Breast epithelium (tissue), 4 donors: ENCODE data around the gene SACM1L. TPM values are rescaled to one million over a fixed set of nuclear protein-coding genes. Genes with fewer than 3 reads are reported as not detected.
A peak's percentile ranks its signal among the peaks of the same experiment; 100 is the strongest.

Experiments used
- DNase-seq, 2 donors: peaks; one replicate each; pipeline ENCODE4 v3.0.0-alpha.2; 2019; ENCODE audit warnings: low spot score in 2 of 2
- H3K27ac ChIP-seq, 2 donors: fragments of 200-600 bp; sonication (generic) in 1 of 2; one replicate each; pipeline ENCODE4 v1.5.1; 2016 to 2019; ENCODE audit warnings: mild to moderate bottlenecking in 1 of 2
- H3K27me3 ChIP-seq, 2 donors: fragments of 200-600 bp; sonication (generic) in 1 of 2; one replicate each; pipeline versions ENCODE4 v1.5.1 to v1.6.0; 2017 to 2019; ENCODE audit warnings: control low read depth in 1 of 2, mild to moderate bottlenecking in 1 of 2
- H3K36me3 ChIP-seq: fragments of 200-600 bp; one replicate; pipeline ENCODE4 v1.5.1; 2019
- H3K4me1 ChIP-seq, 2 donors: fragments of 200-600 bp; sonication (generic); one replicate each; pipeline ENCODE4 v1.5.1; 2016 to 2019; ENCODE audit warnings: control low read depth in 1 of 2
- H3K4me3 ChIP-seq, 3 donors: fragments of 200-600 bp; sonication (generic); 1 replicate in 2 of 3; 2 replicates in 1 of 3; pipeline ENCODE4 v1.5.1; 2016 to 2019; ENCODE audit warnings: mild to moderate bottlenecking in 3 of 3, moderate library complexity in 2 of 3
- H3K9me3 ChIP-seq, 2 donors: fragments of 200-600 bp; sonication (generic) in 1 of 2; one replicate each; pipeline ENCODE4 v1.5.1; 2016 to 2019; ENCODE audit warnings: control low read depth in 1 of 2
- CTCF ChIP-seq, 3 donors: fragments of 450-650 bp; IDR thresholded peaks; one replicate each; pipeline ENCODE4 v1.5.1; 2016 to 2017; ENCODE audit warnings: antibody characterized with exemption in 3 of 3, mild to moderate bottlenecking in 3 of 3, moderate library complexity in 3 of 3
- POLR2A ChIP-seq: fragments of 450-650 bp; IDR thresholded peaks from one replicate; pipeline ENCODE4 v1.6.1; 2016; ENCODE audit warnings: antibody characterized with exemption, mild to moderate bottlenecking, moderate library complexity
- POLR2AphosphoS5 ChIP-seq, 3 donors: sonication (generic); formaldehyde crosslinking; IDR thresholded peaks; one replicate each; pipeline ENCODE4 v1.6.1; 2017; ENCODE audit warnings: antibody characterized with exemption in 3 of 3
- intact Hi-C: fragments of 100-400 bp; cut with DNase I; formaldehyde crosslinking; loops from one replicate; pipeline ENCODE4 v1.15.1; 2023; ENCODE audit warnings: low total_unique reads
- total RNA-seq, 3 donors: library from RNA; depleted of rRNA; stranded (reverse); fragments of >200 nt; gene quantifications; one replicate each; pipeline ENCODE4 v1.1.0, GENCODE V29; 2016

SACM1L gene
- total RNA-seq = 10 to 100 TPM; 49.3 to 84.7 (median 61.3) TPM

GRCh38 chr3:45688882-45689786 is at the start of gene SACM1L:
SACM1L (plus strand) TSS chr3:45689396; CDS start chr3:45689466, 70 bp downstream.
- Histone ChIP-seq H3K27me3 (no peaks in the 10 kb centered on the region), H3K27ac (peak within 1 kb of the TSS; percentile 88), H3K36me3 (no peaks in the 10 kb centered on the region), H3K4me1 (peaks cover 4 to 12% of the 10 kb centered on the region in 2 donors), H3K9me3 (no peaks in the 10 kb centered on the region), H3K4me3 (peak within 1 kb of the TSS; percentile 57 to 85 (median 71))
- intact Hi-C loops = no loop called here
- peak; percentile 97 to 98 for DNase-seq
- TF ChIP-seq POLR2A (peak; percentile 28), POLR2AphosphoS5 (IDR thresholded peaks at IDR 0.05) (peak; percentile 86 to 92 (median 86)), CTCF (IDR thresholded peaks at IDR 0.05) (no peak)

GRCh38 chr3:45640091-45640507 is 49.1 kb upstream of the SACM1L start:
- H3K27me3 ChIP-seq = no peaks in the 10 kb centered on the region
- peaks cover 0 to 4% of the 10 kb centered on the region in 2 donors for H3K4me1 ChIP-seq
- intact Hi-C loops = loop anchor here (10.0 kb wide), 1 partner anchor 45 kb away; the partner anchor contains the start of gene LIMD1
- H3K36me3 ChIP-seq = no peaks in the 10 kb centered on the region
- H3K27ac ChIP-seq = peak overlapping the region in 1 of 2 donors; percentile 15
- no peak for DNase-seq
- no peak overlapping the region for H3K4me3 ChIP-seq
- H3K9me3 ChIP-seq = no peaks in the 10 kb centered on the region
- TF ChIP-seq CTCF (IDR thresholded peaks at IDR 0.05) (no peak), POLR2AphosphoS5 (IDR thresholded peaks at IDR 0.05) (no peak), POLR2A (no peak)

- Histone ChIP-seq H3K4me1 (peaks cover 0 to 4% of the 10 kb centered on the region in 2 donors), H3K9me3 (no peaks in the 10 kb centered on the region), H3K27ac (peak overlapping the region; percentile 15 to 56), H3K36me3 (no peaks in the 10 kb centered on the region), H3K27me3 (no peaks in the 10 kb centered on the region), H3K4me3 (no peak overlapping the region)
- intact Hi-C loops = loop anchor here (10.0 kb wide), 1 partner anchor 46 kb away; the partner anchor contains the start of gene LIMD1
- TF ChIP-seq POLR2AphosphoS5 (IDR thresholded peaks at IDR 0.05) = no peak
- TF ChIP-seq CTCF (IDR thresholded peaks at IDR 0.05) = no peak
- TF ChIP-seq POLR2A = no peak
- no peak for DNase-seq
These were observed 48.4 kb upstream of the SACM1L start for GRCh38 chr3:45640724-45641361.

GRCh38 chr3:45641756-45642155 is 47.4 kb upstream of the SACM1L start:
- no peak overlapping the region for H3K27ac ChIP-seq
- DNase-seq = no peak
- TF ChIP-seq POLR2A = no peak
- no peak for TF ChIP-seq POLR2AphosphoS5 (IDR thresholded peaks at IDR 0.05)
- no peak for TF ChIP-seq CTCF (IDR thresholded peaks at IDR 0.05)
- H3K4me1 ChIP-seq = peaks cover 0 to 4% of the 10 kb centered on the region in 2 donors
- intact Hi-C loops = loop anchor here (10.0 kb wide), 1 partner anchor 47 kb away; the partner anchor contains the start of gene LIMD1
- H3K4me3 ChIP-seq = no peak overlapping the region
- no peaks in the 10 kb centered on the region for H3K9me3 ChIP-seq
- no peaks in the 10 kb centered on the region for H3K36me3 ChIP-seq
- no peaks in the 10 kb centered on the region for H3K27me3 ChIP-seq
